ENCODE results near the gene DYNLRB1. TPM values are rescaled to one million over a fixed set of nuclear protein-coding genes. Genes with fewer than 3 reads are reported as not detected.

The DYNLRB1 gene
- total and polyA plus RNA-seq, 10 of the 15 experiments (the other 5 are each of a cell fraction or from before 2014, with no cell fraction given), result 87.9 to 313 (median 153) TPM

GRCh38 chr20:34570859-34571306, 54.7 kb downstream of the DYNLRB1 start:
- Histone ChIP-seq H3K4me1 (ENCODE audit: control insufficient read depth, insufficient read depth, low read length) (no peaks in the 10 kb centered on the region), H3K27ac (ENCODE audit: control insufficient read depth, insufficient read depth) (peak overlapping the region; percentile 31; the same call in 1 of the 2 replicates), H3K9ac (ENCODE audit: control insufficient read depth, insufficient read depth, low read length) (no peak overlapping the region), H3K4me2 (ENCODE audit: control insufficient read depth, insufficient read depth) (no peak overlapping the region), H3K9me3 (replicated peaks; ENCODE audit: control insufficient read depth, insufficient read depth, low read length) (no peaks in the 10 kb centered on the region), H3K79me2 (ENCODE audit: control insufficient read depth, insufficient read depth, low read length) (no peaks in the 10 kb centered on the region), H3K36me3 (ENCODE audit: control insufficient read depth in 2 of 2, insufficient read depth in 2 of 2, low read length in 1 of 2) (peaks cover 0 to 15% of the 10 kb centered on the region in 2 experiments; a peak in 3 of 4 replicates), H3K4me3 (no peak overlapping the region), H4K20me1 (ENCODE audit: control insufficient read depth, insufficient read depth) (no peaks in the 10 kb centered on the region), H2AFZ (ENCODE audit: control insufficient read depth, low read depth, low read length) (no peak overlapping the region; the same call in 1 of the 2 replicates), H3K27me3 (replicated peaks in 1 of 2; ENCODE audit: control insufficient read depth in 2 of 2, insufficient read depth in 2 of 2, low read length in 1 of 2) (no peaks in the 10 kb centered on the region)
- ATAC-seq (no peak), DNase-seq (ENCODE audit: low read depth, low spot score) (no peak), FAIRE-seq (no peak)
- no TSS peak for BruUV-seq (replicated peaks)
- ChIA-PET POLR2A (no interaction called here), RAD21 (ENCODE audit: unreplicated experiment) (interaction anchor here (0.7 kb wide), 1 partner anchor 199 kb away, joined by 4 read pairs; no protein-coding TSS in a partner anchor), CTCF (interaction anchor here (0.5 to 0.6 kb wide), 3 partner anchors 17 to 111 kb away, joined by 3 read pairs; no protein-coding TSS in a partner anchor), SMC1A (ENCODE audit: uncharacterized antibody, unreplicated experiment) (interaction anchor here (0.6 kb wide), 1 partner anchor 9 kb away, joined by 3 read pairs; no protein-coding TSS in a partner anchor)
- intact Hi-C loops (cut with micrococcal nuclease; ENCODE audit: unreplicated experiment), result no loop called here
- no peak for TF ChIP-seq KAT2A (conservative IDR thresholded peaks at IDR 0.05; ENCODE audit: control insufficient read depth, low read depth, low read length)
- no peak for TF ChIP-seq RUNX3 (IDR thresholded peaks at IDR 0.05; ENCODE audit: low read length)
- no peak for TF ChIP-seq ZNF24 (IDR thresholded peaks at IDR 0.05)
- no peak for TF ChIP-seq KDM1A (IDR thresholded peaks at IDR 0.05; ENCODE audit: borderline replicate concordance)
- no peak for TF ChIP-seq CREB1 (IDR thresholded peaks at IDR 0.05; ENCODE audit: low read depth)
- no peak for TF ChIP-seq RAD21 (IDR thresholded peaks at IDR 0.05; ENCODE audit: insufficient read depth, low read depth, low read length)
- TF ChIP-seq EGR1 (IDR thresholded peaks at IDR 0.05; ENCODE audit: borderline replicate concordance in 1 of 2, low read depth in 2 of 2, low read length in 2 of 2), result no peak
- TF ChIP-seq MTA3 (IDR thresholded peaks at IDR 0.05; ENCODE audit: borderline replicate concordance, low read length), result no peak
- TF ChIP-seq SPI1 (IDR thresholded peaks at IDR 0.05; ENCODE audit: borderline replicate concordance, insufficient read depth, low read depth, low read length), result no peak
- no peak for TF ChIP-seq ZZZ3 (IDR thresholded peaks at IDR 0.05; ENCODE audit: control insufficient read depth, insufficient read length, low read depth)
- TF ChIP-seq POLR2A (IDR thresholded peaks at IDR 0.05; ENCODE audit: low read depth, low read length), result no peak
- TF ChIP-seq FOXK2 (IDR thresholded peaks at IDR 0.05), result no peak
- no peak for TF ChIP-seq POLR2AphosphoS2 (IDR thresholded peaks at IDR 0.05; ENCODE audit: low read depth, low read length)
- TF ChIP-seq TAF1 (IDR thresholded peaks at IDR 0.05; ENCODE audit: borderline replicate concordance, low read depth, low read length), result no peak
- no peak for TF ChIP-seq SUPT20H (IDR thresholded peaks at IDR 0.05; ENCODE audit: borderline replicate concordance, control insufficient read depth, low read depth, low read length)
- no peak for TF ChIP-seq NFXL1 (IDR thresholded peaks at IDR 0.05; ENCODE audit: borderline replicate concordance)
- TF ChIP-seq TCF3 (IDR thresholded peaks at IDR 0.05; ENCODE audit: borderline replicate concordance, insufficient read depth, low read depth, low read length), result no peak
- no peak for TF ChIP-seq GATAD2B (conservative IDR thresholded peaks at IDR 0.05; ENCODE audit: low read depth)
- no peak for TF ChIP-seq NFYA (IDR thresholded peaks at IDR 0.05; ENCODE audit: borderline replicate concordance, low read depth, low read length)
- WGBS (ENCODE audit: insufficient coverage, insufficient replicate concordance, low lambda C conversion rate, missing lambda C conversion rate), result 70% methylated on average over 3 of the region's 3 CpGs
- in situ Hi-C loops (cut with MboI), result no loop called here
